Activated naive CD4-positive, alpha-beta T cell treated with anti-CD3 and anti-CD28 coated beads, Interleukin-2, amount 50 U/mL, for 24 hours (primary cell): ENCODE results near the gene PIGZ.

Source experiments
- H3K27ac Mint-ChIP-seq: one replicate; pipeline ENCODE4 v1.8.0; 2021; ENCODE audit warnings: mild to moderate bottlenecking, mixed read lengths
- H3K27me3 Mint-ChIP-seq: one replicate; pipeline ENCODE4 v1.8.0; 2021; ENCODE audit warnings: mixed read lengths
- H3K36me3 Mint-ChIP-seq: one replicate; pipeline ENCODE4 v1.8.0; 2021; ENCODE audit warnings: mixed read lengths
- H3K4me1 Mint-ChIP-seq: one replicate; pipeline ENCODE4 v1.8.0; 2021; ENCODE audit warnings: mixed read lengths
- H3K4me3 Mint-ChIP-seq: one replicate; pipeline ENCODE4 v1.8.0; 2021; ENCODE audit warnings: mild to moderate bottlenecking, mixed read lengths
- H3K9me3 Mint-ChIP-seq: one replicate; pipeline ENCODE4 v1.8.0; 2021; ENCODE audit warnings: mixed read lengths

Gene PIGZ

DNA sequence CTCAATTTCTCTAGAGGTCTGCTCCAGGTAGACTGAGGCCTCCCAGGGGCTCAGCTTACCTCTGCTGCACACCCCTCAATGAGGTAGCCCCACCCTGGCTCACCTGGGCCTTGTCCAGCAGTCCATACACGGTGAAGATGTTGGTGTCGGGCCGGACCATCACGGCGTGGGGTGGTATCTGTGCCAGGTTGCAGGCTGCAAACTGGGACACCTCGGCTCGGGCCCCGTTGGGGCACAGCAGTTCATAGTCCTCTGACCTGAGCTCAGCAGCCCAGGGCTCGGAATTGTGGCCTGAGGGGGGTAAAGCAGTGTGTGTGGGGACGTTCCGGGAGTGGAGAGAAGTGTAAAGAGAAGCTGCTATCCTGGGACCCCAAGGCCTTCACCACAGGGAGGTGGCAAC, 37.8 kb upstream of the PIGZ start:
- H3K4me1 Mint-ChIP-seq: peaks cover 13% of the 10 kb centered on the region
- no peaks in the 10 kb centered on the region for H3K36me3 Mint-ChIP-seq
- no peak overlapping the region for H3K27ac Mint-ChIP-seq
- H3K9me3 Mint-ChIP-seq: no peaks in the 10 kb centered on the region
- no peak overlapping the region for H3K4me3 Mint-ChIP-seq
- H3K27me3 Mint-ChIP-seq: no peaks in the 10 kb centered on the region

DNA sequence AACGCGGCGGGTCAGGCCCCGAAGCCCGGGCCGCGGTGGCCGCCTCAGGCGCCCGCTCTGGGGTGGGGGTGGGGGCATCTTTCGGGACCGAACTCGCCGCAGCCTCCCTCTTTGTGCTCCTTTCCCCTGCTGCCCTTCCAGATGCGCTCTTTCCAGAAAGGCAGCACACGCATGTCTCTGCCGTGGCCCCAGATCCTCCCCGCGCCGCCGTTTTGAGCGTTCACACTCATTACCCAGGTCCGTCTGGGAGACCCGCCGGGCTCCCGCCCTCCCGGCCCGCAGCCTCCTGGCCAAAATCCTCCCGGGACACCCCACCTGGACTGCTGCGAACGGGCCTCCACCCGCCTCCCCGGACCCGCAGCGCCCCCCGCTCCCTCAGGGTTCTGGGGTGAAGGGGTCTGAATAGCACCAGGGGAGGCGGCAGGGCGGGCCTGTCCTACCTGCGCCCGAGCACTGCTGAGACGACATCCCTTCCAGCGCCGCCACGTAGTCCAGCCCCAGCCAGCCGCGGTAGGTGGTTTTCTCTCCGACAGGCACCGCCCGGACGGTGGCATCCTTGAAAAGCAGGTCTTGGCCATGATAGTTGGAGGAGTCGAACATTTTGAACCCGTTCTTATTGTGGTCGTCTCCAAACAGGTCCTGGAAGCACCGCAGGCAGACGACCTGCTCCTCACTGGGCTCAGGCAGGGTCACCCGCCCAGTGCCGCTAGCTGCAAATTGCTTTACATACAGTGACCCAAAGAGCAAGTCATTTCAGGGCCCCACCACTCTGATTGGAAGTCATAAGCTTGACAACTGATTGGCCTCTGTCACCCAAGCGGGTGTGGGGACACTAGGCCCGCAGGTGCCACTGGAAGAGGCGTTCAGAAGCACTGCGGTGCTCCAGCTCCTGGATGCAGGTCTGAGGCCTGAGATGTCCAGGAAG, 35.1 kb upstream of the PIGZ start:
- no peaks in the 10 kb centered on the region for H3K9me3 Mint-ChIP-seq
- H3K27me3 Mint-ChIP-seq: no peaks in the 10 kb centered on the region
- peak overlapping the region; percentile 84 for H3K4me3 Mint-ChIP-seq
- peaks cover 14% of the 10 kb centered on the region for H3K4me1 Mint-ChIP-seq
- no peaks in the 10 kb centered on the region for H3K36me3 Mint-ChIP-seq
- peak overlapping the region; percentile 90 for H3K27ac Mint-ChIP-seq

DNA sequence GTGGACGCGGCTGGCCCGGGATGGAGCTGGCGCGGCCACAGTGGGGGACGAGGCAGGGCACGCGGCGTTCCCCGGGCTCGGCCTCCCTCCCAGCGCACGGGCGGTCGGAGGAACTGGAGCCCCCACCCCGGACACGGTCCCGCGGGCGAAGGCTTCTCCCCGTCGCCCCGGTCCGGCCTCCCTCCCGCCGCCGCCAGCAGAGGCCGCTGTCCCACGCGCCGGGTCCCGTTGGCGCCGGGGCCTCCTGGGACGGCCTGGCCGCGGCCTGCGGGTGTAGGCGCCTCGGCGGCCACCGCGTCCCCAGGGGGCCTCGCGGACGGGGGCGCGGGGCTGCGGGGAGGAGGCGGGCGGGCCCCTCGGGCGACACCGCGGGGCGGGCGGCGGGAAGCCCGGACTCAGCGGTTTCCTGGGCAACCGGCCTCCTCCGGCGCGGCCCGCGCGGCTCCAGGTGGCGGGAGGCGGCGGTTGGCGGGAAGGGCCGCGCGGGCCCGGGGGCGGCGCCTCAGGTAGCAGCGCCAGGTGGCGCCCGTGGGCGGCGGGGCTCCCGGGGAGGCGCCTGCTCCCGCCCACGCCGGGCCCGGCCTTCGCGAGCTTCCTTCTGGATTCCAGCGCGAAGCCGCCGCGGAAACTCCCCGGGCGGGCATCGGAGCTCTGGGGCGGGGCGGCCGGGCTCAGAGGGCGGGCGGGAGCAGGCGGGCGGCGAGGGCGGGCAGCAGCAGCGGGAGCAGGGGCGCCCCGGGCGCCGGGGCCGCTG, 34.2 kb upstream of the PIGZ start:
- Mint-ChIP-seq H3K27ac (no peak overlapping the region), H3K4me1 (peaks cover 14% of the 10 kb centered on the region), H3K27me3 (no peaks in the 10 kb centered on the region), H3K36me3 (no peaks in the 10 kb centered on the region), H3K9me3 (no peaks in the 10 kb centered on the region), H3K4me3 (no peak overlapping the region)

DNA sequence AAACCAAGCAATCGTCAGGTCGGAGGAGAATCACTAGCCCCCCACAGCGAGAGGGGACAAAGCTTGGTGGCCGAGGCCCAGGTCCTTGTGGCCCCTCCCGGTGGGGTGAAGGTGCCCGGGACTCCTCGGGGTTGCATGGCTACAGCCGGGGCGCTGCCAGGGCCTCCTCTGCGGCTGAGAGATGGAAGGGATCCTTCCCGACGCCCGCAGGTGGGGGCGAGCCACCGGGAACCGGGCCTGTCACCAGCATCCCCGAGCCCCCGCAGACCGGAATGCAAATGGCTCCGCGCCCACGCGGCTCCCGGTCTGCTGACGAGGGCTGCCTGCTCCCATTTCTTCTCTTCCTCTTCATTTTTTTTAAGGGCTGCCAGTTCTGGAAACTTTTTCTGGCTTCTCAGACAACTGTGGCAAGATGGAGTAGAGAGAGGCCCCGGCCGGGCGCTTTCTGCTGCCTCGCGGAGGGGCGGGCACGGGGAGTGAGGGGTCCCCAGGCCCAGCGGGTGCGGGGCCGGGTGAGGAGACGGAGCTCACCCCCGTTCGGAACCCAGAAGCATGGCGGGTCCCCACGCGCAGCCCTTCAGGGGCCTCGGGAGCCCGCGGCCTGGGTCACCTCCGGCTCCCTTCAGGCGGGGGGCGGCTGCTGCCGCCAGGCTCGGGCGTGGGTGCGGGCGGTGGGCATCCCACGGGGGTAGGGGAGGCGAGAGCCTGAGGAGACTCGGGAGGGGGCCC, 33.5 kb upstream of the PIGZ start:
- Mint-ChIP-seq H3K27ac (peak overlapping the region; percentile 88), H3K27me3 (no peaks in the 10 kb centered on the region), H3K4me1 (peaks cover 14% of the 10 kb centered on the region), H3K36me3 (no peaks in the 10 kb centered on the region), H3K9me3 (no peaks in the 10 kb centered on the region), H3K4me3 (peak overlapping the region; percentile 83)

DNA sequence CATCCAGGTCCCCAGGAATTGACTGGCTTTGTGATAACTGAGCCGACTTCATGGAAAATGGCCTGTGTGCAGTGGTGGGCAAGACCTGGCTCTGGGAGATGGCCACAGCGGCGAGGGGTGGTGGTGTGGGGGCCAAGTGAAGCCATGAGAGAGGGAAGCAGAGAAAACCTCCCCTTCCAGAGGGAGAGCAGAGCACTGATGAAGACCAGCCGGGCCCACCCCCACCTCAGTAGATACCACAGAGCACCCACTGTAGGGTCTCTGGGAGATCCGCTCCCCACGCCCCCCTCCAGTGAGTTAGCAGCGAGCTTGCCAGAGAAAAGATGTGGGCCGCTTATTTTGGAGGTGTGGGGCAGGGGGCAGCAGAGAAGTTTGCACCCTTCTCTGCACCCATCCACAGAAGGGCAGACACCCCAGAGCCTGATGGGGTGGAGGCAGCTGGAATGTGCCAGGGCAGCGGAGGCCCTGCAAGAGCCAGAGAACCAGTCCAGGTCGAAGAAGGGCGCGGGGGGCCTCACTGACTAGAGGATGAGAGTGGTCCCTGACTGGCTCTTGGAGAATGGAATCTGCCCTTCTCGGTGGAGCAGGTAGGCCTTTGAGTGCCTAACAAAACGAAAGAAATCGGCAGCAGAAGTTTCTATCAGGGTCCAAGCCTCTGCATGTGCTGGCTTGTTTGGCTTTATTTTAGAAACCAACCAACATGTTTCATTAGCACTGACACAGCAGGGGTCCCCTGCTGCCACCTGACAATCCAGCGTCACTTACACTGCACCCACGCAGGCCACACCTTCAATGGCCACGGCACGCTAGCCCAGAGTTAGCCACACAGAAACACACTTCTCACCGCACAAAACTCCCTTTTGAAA, 32.7 kb upstream of the PIGZ start:
- Mint-ChIP-seq H3K4me1 (peaks cover 14% of the 10 kb centered on the region), H3K9me3 (no peaks in the 10 kb centered on the region), H3K27ac (peak overlapping the region; percentile 88), H3K4me3 (peak overlapping the region; percentile 83), H3K27me3 (no peaks in the 10 kb centered on the region), H3K36me3 (no peaks in the 10 kb centered on the region)

DNA sequence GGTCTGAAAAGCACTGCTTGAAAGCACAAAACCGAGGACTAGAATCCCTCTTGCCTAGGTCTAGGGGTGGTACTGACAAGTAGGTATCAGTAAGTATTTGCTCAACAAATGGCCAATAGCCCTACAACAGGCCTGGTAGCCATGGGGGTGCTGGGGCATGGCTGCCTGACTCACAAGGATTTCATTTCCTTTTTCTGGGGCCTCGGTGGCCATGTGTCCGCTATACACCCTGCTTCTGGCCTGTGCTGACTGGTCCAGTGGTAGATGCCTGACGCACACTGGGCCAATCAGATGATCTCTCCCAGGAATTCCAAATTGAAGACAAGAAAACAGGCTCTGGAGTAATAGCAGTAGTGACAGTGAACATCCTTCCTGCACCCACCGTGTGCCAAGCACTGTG, 31.6 kb upstream of the PIGZ start:
- H3K4me1 Mint-ChIP-seq: peaks cover 14% of the 10 kb centered on the region
- no peak overlapping the region for H3K4me3 Mint-ChIP-seq
- H3K9me3 Mint-ChIP-seq: no peaks in the 10 kb centered on the region
- no peaks in the 10 kb centered on the region for H3K27me3 Mint-ChIP-seq
- H3K27ac Mint-ChIP-seq: no peak overlapping the region
- H3K36me3 Mint-ChIP-seq: no peaks in the 10 kb centered on the region

DNA sequence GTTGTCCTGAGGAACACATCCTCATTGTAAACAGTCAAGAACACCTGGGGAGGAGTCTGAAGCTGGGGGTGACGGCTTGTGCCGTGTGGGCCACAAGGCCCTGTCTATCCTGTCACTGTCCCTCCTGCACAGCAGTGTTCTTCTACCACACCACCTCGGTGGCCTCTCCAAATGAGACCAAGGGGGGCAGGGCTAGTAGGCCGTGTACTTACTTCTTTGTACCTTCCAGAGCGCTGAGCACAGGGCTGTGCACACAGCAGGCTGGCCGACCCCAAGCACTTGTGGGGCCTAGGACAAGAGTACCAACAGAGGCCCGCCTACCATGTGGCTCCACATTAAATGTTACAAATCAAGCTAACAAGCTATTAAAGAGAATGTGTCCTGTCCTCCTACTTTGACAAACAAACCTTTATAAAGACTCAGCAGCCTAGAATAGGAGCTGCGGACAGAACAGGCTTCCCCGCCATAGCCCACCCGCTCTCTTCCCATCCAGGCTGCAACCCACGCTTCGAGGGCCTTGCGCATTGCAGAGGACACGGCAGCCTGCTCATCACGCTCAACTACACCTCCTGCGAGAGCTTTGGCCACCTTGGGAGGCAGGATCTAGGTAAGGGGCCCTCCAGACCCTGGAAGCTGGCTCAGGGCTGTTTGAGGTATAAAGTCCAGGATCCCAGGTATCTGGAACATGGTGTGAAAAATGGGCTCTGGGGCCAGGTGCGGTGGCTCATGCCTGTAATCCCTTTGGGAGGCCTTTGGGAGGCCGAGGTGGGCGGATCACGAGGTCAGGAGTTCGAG, 30.5 kb upstream of the PIGZ start:
- Mint-ChIP-seq H3K4me3 (no peak overlapping the region), H3K9me3 (no peaks in the 10 kb centered on the region), H3K27ac (no peak overlapping the region), H3K4me1 (peaks cover 10% of the 10 kb centered on the region), H3K27me3 (no peaks in the 10 kb centered on the region), H3K36me3 (no peaks in the 10 kb centered on the region)

DNA sequence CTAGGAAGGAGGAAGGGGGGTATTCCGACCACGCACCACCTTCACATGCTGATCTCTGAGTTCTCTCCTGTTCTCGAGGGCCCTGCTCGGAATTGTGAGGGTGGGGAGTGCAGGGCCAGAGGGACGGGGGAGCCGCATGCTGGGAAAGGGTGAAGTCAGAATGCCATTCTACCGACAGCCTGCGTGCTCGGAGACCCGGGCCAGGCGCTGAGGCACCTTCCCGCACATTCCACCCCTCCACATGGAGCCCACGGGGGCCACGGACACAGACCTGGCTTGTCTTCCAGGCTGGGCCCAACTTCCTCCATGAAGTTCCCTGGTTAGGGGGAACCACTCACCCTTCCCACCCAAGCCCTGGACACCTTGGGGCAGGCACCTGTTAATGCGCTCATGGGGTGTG, 28.7 kb upstream of the PIGZ start:
- H3K9me3 Mint-ChIP-seq: no peaks in the 10 kb centered on the region
- H3K36me3 Mint-ChIP-seq: no peaks in the 10 kb centered on the region
- peaks cover 6% of the 10 kb centered on the region for H3K4me1 Mint-ChIP-seq
- H3K4me3 Mint-ChIP-seq: no peak overlapping the region
- H3K27ac Mint-ChIP-seq: no peak overlapping the region
- H3K27me3 Mint-ChIP-seq: no peaks in the 10 kb centered on the region

DNA sequence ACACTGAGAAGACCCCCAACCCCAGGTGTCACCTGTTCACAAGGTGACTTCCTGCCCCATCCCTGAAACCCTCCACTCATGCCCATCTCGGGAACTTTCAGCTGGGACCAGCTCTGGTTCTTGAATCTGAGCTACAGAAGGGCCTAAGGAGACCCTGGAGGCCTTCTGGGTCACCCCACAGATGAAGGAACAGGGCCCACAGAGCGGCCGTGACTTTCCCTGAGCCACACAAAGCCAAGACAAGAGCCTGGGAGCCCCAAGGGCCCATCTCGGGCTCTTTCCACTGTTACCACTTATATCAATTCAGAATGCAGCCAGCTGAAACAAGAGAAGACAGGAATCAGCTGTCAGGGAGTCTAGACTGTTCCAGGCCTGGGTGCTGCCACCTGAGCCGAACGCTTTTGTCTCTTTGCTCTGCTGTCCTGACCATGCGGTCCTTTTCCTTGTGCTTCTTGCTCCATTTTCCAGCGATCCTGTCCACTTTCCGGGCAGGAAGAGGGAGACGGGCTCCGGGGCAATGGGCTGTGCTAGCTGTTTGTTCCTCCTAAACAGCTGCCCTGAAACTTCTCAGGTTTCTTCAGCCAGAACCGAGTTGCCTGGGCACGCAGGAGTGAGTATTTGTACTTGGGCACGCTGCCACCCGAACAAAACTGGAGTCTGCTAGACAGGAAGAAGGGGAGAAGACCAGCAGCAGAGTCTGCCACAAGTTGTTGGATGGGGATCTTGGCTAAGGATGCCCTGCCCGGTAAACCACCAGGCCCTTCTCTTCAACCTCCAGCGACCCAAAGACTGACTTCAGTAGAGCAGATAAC, 28.0 kb upstream of the PIGZ start:
- Mint-ChIP-seq H3K4me3 (no peak overlapping the region), H3K4me1 (peaks cover 4% of the 10 kb centered on the region), H3K9me3 (no peaks in the 10 kb centered on the region), H3K36me3 (no peaks in the 10 kb centered on the region), H3K27me3 (no peaks in the 10 kb centered on the region), H3K27ac (no peak overlapping the region)

DNA sequence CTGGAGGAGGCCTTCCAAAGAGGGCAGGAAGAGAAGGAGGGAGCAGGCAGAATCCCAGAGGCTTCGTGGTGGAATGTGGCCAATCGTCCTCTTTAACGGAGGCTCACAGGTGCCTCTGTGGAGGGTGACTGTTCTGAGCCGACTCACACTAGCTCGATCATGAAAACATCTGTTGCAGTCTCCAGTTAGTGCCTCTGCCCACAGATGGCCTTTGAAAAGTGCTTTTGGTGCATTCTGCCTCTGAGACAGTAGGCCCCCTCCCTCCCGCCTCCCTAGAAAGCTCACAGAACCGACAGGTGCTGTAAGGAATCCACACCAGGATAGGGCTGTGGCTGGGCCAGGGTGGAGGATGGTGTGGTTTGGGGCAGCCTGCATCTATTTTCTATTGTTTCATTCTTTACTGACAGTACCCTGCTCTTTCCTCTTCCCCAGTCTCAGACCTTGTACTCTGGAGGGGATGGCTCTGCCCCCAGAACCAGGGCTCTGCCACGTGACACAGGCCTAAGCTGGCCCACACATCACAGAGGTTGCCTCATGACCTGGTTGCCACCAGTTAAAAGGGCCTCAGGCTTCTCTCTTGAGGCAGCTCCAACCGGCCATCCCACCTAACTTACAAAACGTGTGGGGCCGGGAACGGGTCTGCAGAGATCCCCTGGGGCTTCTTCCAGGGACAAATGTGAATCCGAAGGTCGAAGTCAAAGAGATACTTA, 27.2 kb upstream of the PIGZ start:
- Mint-ChIP-seq H3K27ac (no peak overlapping the region), H3K36me3 (no peaks in the 10 kb centered on the region), H3K4me1 (no peaks in the 10 kb centered on the region), H3K9me3 (no peaks in the 10 kb centered on the region), H3K4me3 (no peak overlapping the region), H3K27me3 (no peaks in the 10 kb centered on the region)

DNA sequence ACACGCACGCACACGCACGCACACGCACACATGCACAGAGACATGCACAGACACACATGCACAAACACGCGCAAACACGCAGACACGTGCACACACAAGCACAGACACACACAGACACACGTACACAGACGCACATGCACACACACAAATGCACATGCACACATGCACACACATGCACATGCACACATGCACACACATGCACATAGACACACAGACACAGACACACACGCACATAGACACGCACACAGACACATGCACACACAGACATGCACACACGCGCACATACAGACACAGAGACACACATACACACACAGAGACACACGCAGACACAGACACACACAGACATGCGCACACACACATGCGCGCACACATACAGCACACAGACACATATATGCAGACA, 26.4 kb upstream of the PIGZ start:
- no peaks in the 10 kb centered on the region for H3K9me3 Mint-ChIP-seq
- H3K27ac Mint-ChIP-seq: no peak overlapping the region
- H3K27me3 Mint-ChIP-seq: no peaks in the 10 kb centered on the region
- H3K4me1 Mint-ChIP-seq: no peaks in the 10 kb centered on the region
- H3K36me3 Mint-ChIP-seq: no peaks in the 10 kb centered on the region
- H3K4me3 Mint-ChIP-seq: no peak overlapping the region

DNA sequence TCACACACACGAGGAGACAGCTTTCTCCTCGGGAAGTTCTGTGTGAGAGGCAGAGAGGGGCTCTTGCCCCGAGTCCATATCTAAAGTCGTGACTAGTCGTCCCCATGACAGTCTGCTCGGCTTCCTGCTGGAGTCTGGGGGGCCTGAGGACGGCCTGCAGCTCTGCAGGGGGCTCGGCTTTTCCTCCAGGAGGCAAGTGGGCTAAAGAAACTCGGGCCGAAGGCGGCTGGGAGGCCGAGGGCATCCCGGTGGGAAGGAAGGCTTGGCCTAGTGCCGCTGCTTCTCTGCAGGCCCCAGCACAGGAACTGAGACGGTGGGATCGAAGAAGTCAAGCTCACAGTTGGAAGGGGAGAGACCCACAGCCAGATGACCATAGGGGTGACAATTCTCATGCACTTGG, 25.4 kb upstream of the PIGZ start:
- Mint-ChIP-seq H3K4me3 (no peak overlapping the region), H3K27ac (no peak overlapping the region), H3K27me3 (no peaks in the 10 kb centered on the region), H3K4me1 (no peaks in the 10 kb centered on the region), H3K36me3 (no peaks in the 10 kb centered on the region), H3K9me3 (no peaks in the 10 kb centered on the region)

DNA sequence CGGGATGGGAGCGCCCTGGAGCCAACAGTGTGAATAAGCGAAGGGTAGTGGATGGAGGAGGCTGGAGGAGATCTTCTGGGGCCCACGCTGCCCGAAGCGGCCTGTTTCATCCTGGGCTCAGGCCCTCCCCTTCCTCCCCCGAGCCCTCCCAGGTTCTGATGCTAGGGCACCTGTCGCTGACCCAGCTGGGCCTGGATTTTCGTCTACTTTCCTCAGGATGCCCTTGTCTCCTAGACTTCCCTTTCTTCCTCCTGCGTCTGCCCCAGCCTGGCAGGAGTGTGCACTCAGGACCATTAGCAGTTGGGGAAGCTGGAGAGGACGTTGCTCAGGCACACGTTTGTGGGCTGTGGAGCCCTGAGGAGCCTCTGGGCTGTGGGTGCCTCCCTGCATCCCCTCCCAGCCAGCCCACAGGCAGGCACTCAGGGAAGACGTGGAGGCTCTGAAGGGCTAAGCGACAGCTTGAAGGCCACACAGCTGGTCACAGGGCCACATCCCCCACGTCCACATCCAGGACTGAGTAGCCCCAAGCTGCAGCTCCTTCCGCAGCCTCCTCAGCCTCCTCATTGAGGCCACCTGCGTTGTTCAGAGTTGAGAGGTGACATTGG, 23.9 kb upstream of the PIGZ start:
- H3K36me3 Mint-ChIP-seq: no peaks in the 10 kb centered on the region
- no peak overlapping the region for H3K4me3 Mint-ChIP-seq
- H3K4me1 Mint-ChIP-seq: no peaks in the 10 kb centered on the region
- no peak overlapping the region for H3K27ac Mint-ChIP-seq
- no peaks in the 10 kb centered on the region for H3K27me3 Mint-ChIP-seq
- no peaks in the 10 kb centered on the region for H3K9me3 Mint-ChIP-seq
